Breast epithelium (tissue), 3 donors: ENCODE results near the gene AKR1B1.

Experiments
- POLR2A ChIP-seq: fragments of 450-650 bp; IDR thresholded peaks from one replicate; pipeline ENCODE4 v1.6.1; 2016; ENCODE audit warnings: antibody characterized with exemption, mild to moderate bottlenecking, moderate library complexity
- POLR2AphosphoS5 ChIP-seq, 3 donors: sonication (generic); formaldehyde crosslinking; IDR thresholded peaks; one replicate each; pipeline ENCODE4 v1.6.1; 2017; ENCODE audit warnings: antibody characterized with exemption in 3 of 3
- TF ChIP-seq, protein P1 (sequence below), 3 donors: fragments of 450-650 bp; IDR thresholded peaks; one replicate each; pipeline ENCODE4 v1.5.1; 2016 to 2017; ENCODE audit warnings: antibody characterized with exemption in 3 of 3, mild to moderate bottlenecking in 3 of 3, moderate library complexity in 3 of 3

DNA sequence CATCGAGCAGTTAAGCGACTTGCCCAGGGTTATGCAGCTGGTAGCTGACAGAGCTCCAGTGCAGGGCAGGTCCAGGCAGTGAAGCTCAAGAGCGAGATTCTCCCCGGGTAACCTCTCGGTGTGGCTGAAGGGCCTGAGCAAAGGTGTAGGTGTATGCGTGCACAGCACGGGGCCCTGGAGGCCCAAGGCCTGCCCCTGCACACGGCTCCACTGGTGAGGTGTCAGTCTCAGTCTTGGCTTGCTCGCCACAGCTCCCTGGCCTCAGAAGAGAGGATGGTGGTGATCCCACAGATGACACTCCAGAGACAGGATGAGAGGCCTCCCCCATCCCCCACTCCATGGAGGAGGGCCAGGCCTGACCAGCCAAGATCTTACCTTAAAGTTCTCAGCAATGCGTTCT, 12.0 kb downstream of the AKR1B1 start:
- TF ChIP-seq, protein P1, sequence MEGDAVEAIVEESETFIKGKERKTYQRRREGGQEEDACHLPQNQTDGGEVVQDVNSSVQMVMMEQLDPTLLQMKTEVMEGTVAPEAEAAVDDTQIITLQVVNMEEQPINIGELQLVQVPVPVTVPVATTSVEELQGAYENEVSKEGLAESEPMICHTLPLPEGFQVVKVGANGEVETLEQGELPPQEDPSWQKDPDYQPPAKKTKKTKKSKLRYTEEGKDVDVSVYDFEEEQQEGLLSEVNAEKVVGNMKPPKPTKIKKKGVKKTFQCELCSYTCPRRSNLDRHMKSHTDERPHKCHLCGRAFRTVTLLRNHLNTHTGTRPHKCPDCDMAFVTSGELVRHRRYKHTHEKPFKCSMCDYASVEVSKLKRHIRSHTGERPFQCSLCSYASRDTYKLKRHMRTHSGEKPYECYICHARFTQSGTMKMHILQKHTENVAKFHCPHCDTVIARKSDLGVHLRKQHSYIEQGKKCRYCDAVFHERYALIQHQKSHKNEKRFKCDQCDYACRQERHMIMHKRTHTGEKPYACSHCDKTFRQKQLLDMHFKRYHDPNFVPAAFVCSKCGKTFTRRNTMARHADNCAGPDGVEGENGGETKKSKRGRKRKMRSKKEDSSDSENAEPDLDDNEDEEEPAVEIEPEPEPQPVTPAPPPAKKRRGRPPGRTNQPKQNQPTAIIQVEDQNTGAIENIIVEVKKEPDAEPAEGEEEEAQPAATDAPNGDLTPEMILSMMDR (IDR thresholded peaks at IDR 0.05) = no peak
- TF ChIP-seq POLR2A (no peak), POLR2AphosphoS5 (IDR thresholded peaks at IDR 0.05) (no peak)
